Stimulated activated CD4-positive, alpha-beta T cell treated with anti-CD3 and anti-CD28 coated beads, TNF-alpha, amount 100 ng/mL, for 1 hour (primary cell): Measurements from ENCODE around the gene SNAPC4.
"Not testable (repeated sequence)": the region's sequence is repeated elsewhere in the genome, so short reads cannot be mapped to it uniquely, and the experiment has no call there.

ENCODE experiments used
- DNase-seq, 3 donors: peaks; one replicate each; pipeline ENCODE4 v3.0.0-alpha.2; 2020; ENCODE audit warnings: low read depth in 3 of 3, low spot score in 1 of 3

SNAPC4 gene

DNA sequence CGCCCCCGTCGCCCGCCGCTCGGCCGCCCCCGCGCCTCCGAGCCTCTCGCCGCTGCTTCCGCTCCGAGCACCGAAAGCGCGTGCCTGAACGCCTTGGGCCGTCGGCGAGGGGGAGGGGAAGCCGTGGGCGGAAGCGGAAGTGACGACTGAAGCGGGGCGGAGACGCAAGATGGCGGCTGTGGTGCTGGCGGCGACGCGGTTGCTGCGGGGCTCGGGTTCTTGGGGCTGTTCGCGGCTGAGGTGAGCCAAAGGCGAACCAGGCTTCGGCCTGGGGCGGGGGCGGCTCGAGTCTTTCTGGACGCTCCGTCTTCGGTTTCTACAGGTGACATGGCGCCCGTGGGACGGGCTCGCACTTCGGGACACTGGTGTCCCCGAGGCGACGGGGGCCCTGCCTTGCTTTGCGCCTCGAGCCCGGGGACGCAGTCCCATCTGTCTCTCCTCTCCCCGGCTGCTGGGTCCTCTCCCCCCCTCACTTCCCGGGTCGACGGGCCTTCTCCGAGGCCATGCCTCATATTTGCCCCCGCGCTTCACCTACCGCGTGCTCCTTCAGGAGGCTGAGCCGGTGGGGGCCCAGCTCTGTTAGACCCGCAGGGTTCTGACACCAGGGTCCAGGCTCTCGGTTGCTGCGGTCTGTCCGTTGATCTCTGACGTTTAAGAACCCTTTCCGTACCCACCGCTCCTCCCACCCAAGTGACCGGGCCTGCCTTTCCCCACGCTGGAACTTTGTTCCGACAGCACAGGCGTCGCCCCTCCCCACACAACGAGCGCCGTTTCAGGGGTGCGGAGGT lies 10.7 kb upstream of the SNAPC4 start, which contains the start of the genes ENTR1 and PMPCA:
Gene ENTR1, minus strand, starts transcription at position 115 of the 788 bp plus-strand sequence. CDS start 217 bp downstream, outside the sequence.
Gene PMPCA, plus strand, starts transcription at position 159 of the 788 bp plus-strand sequence. Its CDS starts 11 bp downstream, at position 170.
- peak; percentile 85 to 99 (median 93) for DNase-seq

DNA sequence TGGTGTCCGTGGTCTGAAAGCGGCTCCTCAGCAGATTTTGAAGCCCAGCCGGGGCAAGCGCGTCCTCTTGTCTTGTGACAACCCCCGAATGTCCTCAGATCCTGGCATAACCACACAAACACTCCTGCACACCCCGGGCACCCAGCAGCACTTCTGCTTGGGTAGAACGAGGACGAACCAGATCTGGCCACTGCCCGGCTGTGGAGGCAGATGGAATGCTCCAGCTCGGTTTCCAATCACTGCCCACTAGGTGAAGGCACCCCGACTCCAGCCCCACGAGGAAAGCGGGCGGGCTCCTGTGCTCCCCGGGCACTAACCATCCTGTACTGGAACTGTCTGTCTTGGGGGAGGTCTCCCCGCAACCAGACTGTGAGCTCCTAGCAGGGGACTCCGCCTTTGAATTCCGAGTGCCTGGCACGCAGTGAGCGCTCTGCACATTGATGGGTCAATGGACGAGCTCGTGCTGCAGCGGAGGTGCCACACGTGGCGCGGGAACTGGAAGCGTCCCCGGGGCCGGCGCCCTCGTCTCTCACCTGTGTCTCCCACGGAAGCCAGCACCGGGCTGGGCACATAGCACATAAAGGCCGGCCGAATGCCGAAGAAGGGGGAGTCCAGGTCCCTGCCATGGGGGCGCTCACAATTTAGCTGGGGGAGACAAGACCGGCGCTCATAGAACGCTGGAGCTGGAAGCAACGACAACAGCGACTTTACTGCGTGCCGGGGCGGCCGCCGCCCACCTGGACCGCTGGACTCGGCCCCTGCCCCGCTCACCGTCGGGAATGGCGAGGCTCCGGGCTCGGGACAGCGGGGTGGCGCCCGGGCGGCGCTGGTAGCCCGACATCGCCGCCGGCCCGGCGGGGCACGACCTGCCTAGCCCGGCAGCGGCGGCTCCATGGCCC lies 9.8 kb upstream of the SNAPC4 start:
- DNase-seq: no peak

DNA sequence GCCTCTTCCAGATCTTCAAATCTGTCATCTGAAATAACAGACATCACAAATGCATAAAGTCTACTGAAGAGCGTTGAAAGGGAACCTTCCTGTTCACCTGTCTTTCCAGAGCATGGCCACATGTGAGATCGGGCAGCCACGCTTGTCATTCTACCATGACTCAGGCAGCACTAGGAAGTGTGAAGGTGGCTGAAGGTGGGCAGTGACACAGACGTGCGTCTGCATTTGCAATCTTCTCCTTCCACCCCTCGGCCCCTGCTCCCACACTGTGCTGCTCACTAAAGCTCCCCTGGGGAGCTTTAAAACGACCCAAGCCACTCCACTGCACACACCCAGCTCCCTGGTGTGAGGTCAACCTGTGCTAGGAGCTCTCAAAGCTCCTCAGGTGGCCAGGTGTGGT lies 7.9 kb upstream of the SNAPC4 start:
- DNase-seq: no peak

DNA sequence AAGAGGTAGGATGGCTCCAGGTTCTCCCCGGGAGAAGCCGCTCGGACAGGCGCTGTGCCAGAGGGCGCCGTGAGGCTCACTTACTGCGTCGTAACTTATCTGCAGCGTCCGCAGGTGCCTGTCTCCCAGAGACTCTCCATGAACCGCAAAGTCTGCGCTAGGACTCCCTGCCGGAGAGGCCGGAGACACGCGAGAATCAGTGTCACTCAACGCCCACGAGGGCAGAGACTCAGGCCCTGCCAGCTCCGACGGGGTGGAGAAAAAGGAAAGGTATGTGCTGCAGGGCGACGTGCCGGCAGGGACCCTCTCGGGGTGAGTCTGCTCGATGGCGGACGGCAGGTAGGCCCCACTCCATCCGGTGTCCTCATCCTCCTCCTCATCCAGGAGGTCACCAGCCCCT lies 7.1 kb upstream of the SNAPC4 start:
- DNase-seq: not testable (repeated sequence)

DNA sequence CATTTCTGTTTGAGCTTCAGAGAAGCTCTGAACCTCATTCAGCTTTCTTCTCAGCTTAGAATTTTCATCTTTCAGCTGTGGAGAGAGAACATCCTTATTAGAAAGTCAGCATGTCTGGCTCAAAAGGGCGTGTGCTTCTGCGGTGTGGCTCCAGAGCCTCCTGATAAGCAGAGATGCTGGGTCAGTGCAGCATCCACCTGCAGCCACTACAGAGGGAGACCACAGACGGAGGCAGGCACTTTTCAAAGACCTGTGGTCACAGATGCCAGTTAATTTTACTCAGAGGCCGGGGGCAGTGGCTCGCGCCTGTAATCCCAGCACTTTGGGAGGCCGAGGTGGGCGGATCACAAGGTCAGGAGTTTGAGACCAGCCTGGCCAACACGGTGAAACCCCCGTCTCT lies 5.9 kb upstream of the SNAPC4 start:
- DNase-seq: not testable (repeated sequence)

GRCh38 chr9:136405481-136405880 lies 5.5 kb upstream of the SNAPC4 start:
- DNase-seq: no peak

DNA sequence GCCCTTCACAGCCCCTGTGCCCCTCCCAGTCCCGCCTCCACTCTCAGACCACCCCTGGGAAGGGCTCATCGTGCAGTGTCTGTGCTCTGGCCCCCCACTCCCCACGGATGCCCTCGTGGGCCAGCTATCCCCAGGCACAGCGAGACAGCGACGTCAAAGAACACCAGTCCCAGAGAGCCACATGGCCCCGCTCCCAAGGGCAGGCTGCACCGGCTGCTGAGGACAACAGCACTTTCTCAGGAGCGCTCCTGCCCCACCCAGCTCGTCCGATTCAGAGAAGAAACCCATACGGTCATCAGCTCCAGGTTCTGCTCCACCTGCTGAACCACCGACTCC lies 4.8 kb upstream of the SNAPC4 start:
- DNase-seq: no peak

GRCh38 chr9:136403915-136404800 lies 4.2 kb upstream of the SNAPC4 start:
- DNase-seq: no peak

DNA sequence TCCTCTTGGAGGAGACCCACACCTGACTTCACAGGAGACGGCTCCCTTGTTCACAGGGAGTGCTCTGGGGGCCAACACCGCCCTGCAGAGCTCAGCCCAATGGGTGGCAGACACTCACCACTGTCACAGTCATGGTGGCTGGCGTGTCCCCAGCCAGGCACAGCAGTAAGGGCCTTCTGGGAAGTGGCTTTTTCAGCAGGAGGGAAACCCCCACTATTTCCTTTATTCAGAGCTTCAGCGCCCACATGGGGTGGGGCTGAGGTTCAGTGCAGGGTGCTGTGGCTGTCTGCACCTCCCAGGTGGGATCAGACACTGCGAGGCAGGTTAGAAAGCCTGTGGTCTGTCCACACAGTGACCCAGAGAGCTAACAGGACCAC lies 3.6 kb upstream of the SNAPC4 start:
- peak; percentile 35 to 60 (median 41) for DNase-seq

- no peak for DNase-seq
Measured at GRCh38 chr9:136402067-136402466, 2.1 kb upstream of the SNAPC4 start.

DNA sequence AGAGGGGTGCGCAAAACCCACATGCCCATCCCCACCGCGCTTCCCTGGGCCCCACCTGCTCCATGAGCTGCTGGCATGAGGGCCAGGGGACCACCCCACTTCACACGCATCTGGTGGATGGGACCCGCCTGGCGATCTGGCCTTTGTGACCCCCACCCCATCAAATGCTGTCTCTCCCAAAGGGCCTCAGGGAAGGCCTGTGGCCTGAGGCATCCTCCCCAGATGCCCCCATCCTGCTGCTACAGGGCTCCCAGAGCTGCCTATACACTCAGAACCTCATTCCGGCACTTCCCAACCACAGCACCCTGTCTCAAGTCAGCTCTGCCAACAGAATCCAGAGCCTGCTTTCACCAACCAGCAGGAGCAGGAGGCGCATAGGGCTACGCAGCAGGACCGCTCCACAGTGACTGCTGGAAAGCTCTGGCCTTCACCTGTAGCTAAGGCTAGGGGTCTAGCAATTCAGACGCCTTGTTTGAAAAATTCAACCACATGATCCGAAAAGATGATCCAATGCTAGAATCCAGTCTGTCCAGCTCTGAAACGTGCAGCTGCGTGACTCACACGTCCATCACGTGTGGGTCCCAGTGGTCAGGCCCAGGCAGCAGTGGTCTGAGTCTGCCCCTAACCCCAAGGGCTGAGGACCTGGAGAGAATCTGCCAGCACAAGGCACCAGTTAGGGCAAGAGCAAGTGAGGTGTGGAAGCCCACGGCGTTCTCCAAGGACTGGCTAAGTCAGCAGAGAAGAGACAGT lies 1.4 kb upstream of the SNAPC4 start:
- no peak for DNase-seq

GRCh38 chr9:136399176-136400037 lies 563 bp downstream of the SNAPC4 start:
- no peak for DNase-seq

DNA sequence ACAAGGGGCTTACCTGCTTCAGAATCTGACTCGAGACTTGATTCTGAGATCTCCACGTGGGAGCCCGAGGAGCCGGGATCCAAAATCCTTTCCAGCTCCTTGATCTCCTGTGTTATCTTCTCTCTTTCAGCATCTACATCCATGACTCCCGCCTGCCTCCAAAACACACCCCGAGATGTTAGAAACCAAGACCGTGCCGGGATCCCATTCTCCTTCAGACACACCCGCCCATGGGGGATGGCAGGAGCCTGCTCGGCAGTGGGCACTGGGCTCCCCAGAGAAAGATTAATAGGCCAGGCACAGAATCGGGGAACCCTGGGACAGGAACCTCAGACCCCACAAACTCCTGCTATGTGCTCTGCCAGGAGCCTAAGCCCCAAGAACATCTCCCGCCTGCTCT lies 1.7 kb downstream of the SNAPC4 start:
- DNase-seq: no peak

GRCh38 chr9:136397643-136398042 lies 2.3 kb downstream of the SNAPC4 start:
- DNase-seq: no peak

GRCh38 chr9:136396219-136396515 lies 3.8 kb downstream of the SNAPC4 start:
- DNase-seq: no peak

- no peak for DNase-seq
Measured at GRCh38 chr9:136395345-136396218, 4.4 kb downstream of the SNAPC4 start.

DNA sequence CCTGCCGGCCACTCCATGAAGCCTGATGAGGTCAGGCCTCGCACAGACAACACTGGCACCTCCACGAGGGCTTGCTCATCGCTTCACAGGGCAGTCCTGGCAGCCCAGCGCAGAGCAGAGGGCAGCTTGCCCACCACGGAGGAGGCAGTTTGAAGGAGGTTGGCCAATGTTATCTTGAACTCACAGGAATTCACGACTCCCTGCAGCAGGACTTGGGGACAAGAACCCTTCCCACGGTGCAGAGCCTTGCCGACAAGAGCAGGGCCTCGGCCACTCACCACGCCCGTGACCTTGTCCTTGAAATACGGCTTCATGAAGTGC lies 5.0 kb downstream of the SNAPC4 start:
- no peak for DNase-seq

DNA sequence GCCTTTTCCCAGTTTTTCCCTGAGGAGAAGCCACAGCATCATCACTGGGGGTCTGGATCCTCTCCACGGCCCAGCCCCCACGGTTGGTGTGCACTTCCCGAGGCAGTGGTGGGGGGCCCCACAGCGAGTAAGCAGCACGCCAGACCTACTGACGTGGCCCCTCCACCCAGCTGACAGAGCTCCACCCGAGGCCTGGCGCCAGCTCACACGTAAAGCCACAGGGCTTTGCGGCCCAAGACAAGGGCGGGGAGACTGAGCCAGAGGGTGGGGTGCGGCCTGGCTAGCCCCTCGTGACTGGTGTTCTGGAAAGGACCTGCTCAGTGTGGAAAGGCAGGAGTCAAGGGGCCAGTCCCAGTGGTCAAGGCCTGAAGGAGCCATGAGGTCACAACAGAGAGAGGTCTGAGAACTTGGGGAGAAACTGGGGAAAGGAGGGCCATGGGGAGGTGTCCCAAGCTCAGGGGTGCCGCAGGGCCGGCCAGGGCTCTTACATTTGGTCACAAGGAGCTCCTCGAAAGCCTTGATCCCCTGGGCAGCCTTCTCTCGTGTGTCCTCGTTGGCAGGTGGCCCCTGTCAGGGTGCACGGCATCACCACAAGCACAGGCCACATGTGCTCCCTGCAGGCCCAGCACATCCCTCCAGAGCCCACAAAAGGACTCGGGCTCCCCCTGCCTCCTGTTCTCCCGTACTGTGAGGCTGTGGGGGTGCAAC lies 5.5 kb downstream of the SNAPC4 start:
- DNase-seq: no peak
